GM23248 (cell line): ENCODE data around the gene SEMA5A.

Source experiments
- EZH2 ChIP-seq: fragments of 200-600 bp; sonication (generic); IDR thresholded peaks from 2 replicates; pipeline ENCODE4 v1.6.1; 2018; ENCODE audit warnings: antibody characterized with exemption, mild to moderate bottlenecking; ENCODE audit not compliant: insufficient read depth, poor library complexity, severe bottlenecking
- EZH2phosphoT487 ChIP-seq: fragments of 200-600 bp; sonication (generic); IDR thresholded peaks from 2 replicates; pipeline ENCODE4 v1.6.1; 2018; ENCODE audit warnings: antibody characterized with exemption, moderate library complexity, mild to moderate bottlenecking, low read depth; ENCODE audit not compliant: insufficient read depth

DNA sequence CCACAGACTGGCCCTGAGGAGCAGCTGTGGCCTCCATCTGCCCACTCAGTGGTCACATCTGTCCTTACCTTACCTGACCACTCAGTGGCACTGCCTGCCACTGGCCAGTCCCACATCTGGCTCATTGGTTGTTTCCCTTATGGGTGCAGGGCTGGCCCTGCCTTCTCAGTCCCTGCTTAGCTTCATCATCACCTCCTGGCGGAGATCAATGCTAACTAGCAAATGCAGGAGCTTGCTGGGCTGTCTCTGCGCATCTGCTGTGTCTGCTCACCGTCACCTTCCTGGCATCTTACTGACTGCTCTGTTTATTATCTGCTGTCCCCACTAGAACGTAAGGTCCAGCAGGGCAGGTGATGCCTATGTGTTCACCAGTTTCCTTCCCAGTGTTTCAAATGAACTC, 356.9 kb downstream of the SEMA5A start:
- no peak for TF ChIP-seq EZH2phosphoT487
- TF ChIP-seq EZH2 = no peak
